Mononuclear cell (primary cell): ENCODE data around the gene ZFP36. TPM values are rescaled to one million over a fixed set of nuclear protein-coding genes. Genes with fewer than 3 reads are reported as not detected.

ENCODE experiments used
- total RNA-seq: library from RNA; depleted of rRNA; stranded (reverse); fragments of >200 nt; gene quantifications from one replicate; pipeline ENCODE4 v1.2.3, GENCODE V29; 2012

ZFP36 gene
- total RNA-seq, 1 donor, result 676 TPM

Other genes starting within 250 kb of the ZFP36 start
- gene NCCRP1, start 209.9 kb upstream of the ZFP36 start, total RNA-seq, result not detected
- gene SYCN, start 202.6 kb upstream of the ZFP36 start, total RNA-seq, result not detected
- gene IFNL3, start 161.8 kb upstream of the ZFP36 start, total RNA-seq, result not detected
- 0.10 TPM for gene IFNL4, start 158.0 kb upstream of the ZFP36 start, total RNA-seq
- not detected for gene IFNL2, start 138.5 kb upstream of the ZFP36 start, total RNA-seq
- gene IFNL1, start 110.4 kb upstream of the ZFP36 start, total RNA-seq, result not detected
- gene LRFN1, start 86.0 kb upstream of the ZFP36 start, total RNA-seq, result 1.8 TPM
- gene GMFG, start 70.8 kb upstream of the ZFP36 start, total RNA-seq, result 211 TPM
- gene SAMD4B, start 64.4 kb upstream of the ZFP36 start, total RNA-seq, result 30.0 TPM
- gene PAF1, start 15.7 kb upstream of the ZFP36 start, total RNA-seq, result 26.1 TPM
- 21.9 TPM for gene MED29, start 15.5 kb upstream of the ZFP36 start, total RNA-seq
- gene PLEKHG2, start 5.8 kb downstream of the ZFP36 start, total RNA-seq, result 21.5 TPM
- gene RPS16, start 29.1 kb downstream of the ZFP36 start, total RNA-seq, result 71.4 TPM
- 124 TPM for gene SUPT5H, start 38.7 kb downstream of the ZFP36 start, total RNA-seq
- gene TIMM50, start 74.0 kb downstream of the ZFP36 start, total RNA-seq, result 17.1 TPM
- not detected for gene DLL3, start 92.1 kb downstream of the ZFP36 start, total RNA-seq
- not detected for gene SELENOV, start 108.3 kb downstream of the ZFP36 start, total RNA-seq
- gene EID2B, start 126.0 kb downstream of the ZFP36 start, total RNA-seq, result 6.0 TPM
- gene EID2, start 133.3 kb downstream of the ZFP36 start, total RNA-seq, result 14.4 TPM
- gene LGALS13, start 195.7 kb downstream of the ZFP36 start, total RNA-seq, result not detected
- not detected for gene LGALS16, start 249.1 kb downstream of the ZFP36 start, total RNA-seq